NCI-H2227 treated with DMSO at 0.1 percent for 48 hours (cell line): Measurements from ENCODE around the gene ACE.

Source experiments
- DNase-seq: peaks from one replicate; lab custom pipeline; 2025; lab: John Stamatoyannopoulos, UW

ACE gene

DNA sequence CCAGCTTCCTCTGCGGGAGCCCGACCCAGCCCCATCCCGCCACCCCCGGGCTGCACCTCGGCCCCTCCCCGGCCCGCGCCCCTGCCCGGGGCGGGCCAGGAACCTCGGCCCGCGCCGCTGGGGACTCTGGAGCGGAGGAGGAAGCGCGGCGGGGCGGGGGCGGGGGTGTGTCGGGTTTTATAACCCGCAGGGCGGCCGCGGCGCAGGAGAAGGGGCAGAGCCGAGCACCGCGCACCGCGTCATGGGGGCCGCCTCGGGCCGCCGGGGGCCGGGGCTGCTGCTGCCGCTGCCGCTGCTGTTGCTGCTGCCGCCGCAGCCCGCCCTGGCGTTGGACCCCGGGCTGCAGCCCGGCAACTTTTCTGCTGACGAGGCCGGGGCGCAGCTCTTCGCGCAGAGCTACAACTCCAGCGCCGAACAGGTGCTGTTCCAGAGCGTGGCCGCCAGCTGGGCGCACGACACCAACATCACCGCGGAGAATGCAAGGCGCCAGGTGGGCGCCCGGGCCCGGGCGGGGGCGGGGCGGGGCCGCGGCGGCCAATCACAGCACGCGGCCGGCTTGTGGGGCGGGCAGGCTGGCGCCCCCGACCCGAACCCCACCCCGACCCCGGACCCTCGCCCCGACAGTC, at the start of gene ACE:
Gene ACE (plus strand): TSS at position 208 of the 626 bp plus-strand sequence. CDS start 34 bp downstream, at position 242.
- no peak for DNase-seq

DNA sequence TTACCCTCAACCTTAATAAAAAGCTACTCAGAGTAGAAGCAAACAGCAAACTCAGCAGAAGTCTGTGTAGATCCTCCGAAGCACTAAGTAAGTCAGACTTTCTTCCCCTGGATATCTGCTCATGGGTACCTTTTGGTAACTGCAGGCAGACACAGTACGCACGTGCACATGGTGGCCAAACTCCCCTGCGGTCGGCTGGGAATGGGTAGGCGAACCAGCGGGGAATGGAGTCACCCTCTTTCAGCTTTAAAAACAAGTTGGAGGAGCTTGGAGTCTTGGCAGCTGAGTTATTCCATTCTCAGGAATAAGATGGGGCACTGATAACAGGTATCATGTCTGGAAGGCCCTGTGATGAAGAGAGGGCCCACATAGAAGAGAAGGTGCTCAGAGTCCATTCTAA, 47.1 kb upstream of the ACE start:
- DNase-seq: no peak

DNA sequence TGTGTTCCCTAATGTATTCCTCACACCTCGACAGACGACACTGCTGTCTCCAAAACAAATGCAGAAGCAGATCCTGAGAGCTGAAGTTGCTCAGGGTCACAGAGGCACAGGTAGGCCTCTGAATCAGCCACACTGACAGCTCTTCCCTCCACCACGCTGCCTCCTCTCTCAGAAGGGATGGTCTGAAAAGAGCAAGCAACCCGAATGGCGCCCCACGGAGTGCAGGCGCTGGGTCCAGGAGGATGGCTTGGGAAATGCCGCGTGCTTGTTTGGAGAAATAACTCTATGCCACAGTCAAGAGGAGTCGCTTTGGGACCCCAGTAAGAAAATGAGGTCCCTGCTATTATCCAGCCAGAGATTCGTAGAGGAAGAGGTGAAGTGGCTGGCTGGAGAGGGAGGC, 46.6 kb upstream of the ACE start:
- no peak for DNase-seq

DNA sequence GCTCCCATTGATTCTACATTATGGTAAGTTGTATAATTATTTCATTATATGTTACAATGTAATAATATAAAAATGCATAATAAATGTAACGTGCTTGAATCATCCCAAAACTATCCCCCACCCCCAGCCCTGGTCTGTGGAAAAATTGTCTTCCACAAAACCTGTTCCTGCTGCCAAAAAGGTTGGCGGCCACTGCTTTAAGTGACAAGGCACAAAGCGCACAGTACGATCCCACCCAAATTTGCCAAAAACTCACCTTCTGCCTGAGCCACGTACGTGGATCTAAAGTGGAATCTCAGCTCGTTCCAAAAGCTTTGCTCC, 45.3 kb upstream of the ACE start:
- no peak for DNase-seq

DNA sequence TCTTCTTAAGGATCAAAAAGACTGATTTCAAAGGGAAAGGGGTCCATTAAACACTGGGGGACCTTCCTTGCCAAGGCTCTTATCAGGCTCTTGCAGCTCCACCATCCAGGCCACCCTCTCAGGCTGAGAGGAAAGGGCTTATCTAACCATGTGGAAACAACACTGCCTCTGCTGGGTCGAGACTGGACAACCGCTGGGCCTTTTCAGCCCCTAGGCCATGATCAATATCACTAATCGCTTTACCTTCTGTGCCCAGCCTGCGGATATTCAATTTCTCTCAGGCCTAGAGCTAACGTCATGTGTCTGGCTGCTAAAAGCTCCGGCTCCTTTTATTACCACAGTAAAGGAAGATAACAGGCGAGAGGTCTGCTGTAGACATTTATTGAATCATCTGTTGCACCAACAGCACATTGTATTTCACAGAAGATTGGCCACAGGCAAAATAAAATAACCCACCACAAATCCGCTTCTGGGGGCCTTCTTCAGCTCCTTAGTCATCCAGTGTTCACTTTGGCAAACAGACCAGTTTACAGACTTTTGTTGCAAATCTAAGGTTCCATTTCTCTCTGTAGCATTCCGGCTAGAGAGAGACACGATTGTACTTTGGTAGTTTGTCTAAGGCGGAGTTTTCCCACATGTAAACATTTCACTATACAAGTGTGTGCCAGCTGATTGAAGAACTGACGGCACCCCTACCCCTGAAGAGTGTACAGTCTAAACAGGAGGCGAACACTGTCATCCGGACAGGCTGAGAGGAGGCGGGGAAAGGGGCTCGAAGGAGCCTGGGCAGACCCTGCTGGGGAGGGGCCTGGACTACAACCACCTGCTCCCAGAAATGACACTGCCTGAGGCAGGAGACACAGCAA, 44.7 kb upstream of the ACE start:
- DNase-seq: no peak

DNA sequence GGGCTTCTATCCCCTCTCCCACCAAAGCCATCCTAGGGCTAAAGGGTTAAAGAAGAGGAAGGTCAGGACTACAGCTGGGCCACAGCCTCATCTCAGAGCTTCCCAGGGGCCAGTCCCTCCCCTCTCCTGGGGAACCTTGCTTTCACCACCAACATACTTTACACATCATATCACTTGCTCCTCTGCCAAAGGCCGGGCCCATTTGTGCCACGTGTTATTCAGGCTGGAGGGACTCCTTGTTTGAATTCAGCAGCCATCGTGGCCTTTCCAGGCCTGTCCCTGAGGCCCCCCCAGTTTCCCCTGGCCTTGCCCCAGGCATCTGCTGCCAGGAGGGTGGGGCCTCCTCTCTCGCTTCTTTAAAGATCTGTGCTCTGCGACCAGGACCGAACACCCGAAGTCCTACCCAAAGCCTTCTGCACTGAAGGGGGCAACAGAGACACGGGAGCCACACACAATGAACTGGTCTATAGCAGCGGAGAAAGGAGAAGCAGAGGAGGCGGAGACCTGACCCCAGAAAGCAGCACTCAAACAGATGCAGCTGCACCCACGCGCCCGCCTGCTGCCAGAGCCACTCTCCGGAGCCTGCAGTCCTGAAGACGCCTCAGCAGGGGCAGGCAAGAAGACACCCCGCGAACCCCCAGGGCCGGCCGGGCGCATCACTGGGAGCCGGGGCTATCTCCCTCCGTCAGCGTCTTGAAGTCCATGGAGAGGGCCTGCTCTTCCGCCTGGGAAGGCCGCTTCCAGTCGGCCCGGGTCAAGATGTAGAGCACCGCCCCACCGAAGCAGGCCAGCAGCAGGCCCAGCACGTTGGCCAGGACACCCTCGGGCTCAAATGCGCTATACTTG, 42.9 kb upstream of the ACE start:
- DNase-seq: no peak

DNA sequence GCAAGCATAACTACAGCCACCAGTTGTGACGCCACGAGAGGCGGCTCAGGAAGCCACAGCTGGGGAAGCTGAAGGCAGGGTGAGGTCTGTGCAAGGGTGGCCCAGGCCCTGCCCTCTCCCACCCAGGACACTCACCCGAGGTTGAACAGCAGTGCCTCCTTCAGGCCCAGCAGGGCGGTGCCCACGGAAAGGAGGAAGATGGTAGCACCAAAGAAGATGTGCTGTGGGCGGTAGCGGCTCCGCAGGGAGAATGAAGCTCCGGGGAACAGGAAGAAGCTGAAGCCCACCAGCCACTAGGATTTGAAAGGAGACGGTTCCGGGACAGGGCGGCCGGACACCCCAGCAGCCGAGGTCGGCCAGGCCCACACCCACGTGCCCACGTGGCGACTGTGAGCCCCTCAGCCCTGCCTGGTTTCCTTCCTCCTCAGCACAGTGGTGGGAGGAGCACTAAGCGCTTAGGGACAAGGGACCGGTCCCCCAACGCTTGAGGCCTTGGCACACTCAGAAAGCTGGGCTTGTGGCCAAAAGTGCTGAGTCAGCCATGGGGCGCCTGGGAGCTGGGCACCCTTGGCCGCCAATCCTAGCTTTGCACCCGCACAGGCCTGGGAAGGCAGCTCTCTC, 41.8 kb upstream of the ACE start:
- no peak for DNase-seq

DNA sequence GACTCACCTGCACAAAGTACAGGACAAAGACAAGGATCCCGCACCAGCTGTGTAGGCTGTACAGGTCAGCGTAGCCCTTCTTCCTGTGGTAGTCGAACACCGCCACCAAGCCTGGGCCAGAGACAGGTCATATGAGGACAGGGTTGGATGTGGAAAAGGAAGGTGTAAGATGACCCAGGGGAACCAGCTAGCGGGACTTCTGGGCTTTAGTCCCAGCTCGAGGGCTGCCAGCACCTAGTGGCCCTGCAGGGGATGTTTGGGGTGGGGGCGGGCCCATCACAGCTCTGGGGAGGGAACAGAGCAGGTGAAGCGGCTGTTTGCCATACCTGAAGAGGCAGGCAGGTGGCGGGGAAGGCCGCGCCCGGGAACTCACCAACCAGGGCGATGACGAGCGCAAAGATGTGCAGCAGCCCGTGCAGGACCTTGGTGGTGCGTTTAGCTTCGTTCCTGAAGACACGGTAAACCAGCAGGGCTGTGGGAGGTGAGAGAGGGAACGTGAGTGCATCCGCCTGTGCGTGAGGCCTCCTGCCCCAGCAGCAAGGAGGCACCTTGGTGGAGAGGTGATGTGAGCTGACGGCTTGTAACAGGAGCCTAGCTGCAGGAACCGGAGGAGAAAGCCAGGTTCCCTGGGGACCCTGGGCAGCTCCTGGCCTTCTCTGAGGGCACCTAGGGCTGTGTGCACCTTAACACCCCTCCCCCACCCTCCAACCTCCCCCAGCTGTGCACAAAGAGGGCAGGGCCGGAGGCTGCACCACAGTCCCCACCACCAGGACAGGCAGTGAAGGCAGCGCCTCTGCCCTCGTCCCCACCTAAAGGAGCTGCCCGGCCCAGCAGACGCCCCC, 41.0 kb upstream of the ACE start:
- no peak for DNase-seq

DNA sequence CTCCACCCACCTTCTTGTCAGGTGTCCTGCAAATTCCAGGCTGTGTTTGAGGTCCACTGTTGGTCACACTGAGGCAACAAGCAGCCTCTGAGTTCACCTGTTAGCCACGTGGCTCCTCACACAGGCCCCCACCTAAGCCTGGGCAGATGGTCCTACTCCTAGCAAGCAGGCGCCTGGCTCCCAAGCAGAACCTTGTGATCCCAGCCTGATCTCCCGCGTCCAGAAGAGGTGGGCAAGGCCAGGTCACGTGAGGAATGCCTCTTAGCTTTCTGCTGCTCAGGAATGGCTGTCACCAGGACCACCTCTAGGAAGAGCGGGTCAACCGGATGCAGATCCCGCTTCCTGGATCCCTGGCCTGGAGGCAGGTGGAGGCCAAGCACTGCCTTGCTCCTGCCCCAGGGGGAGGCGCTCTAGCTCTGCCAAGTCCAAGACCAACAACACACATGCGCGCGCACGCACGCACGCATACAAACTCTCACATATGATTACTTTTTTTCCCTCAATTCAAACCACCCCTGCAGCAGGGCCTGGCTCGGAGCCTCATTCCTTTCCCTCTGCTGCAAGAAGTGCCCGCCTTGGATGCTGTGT, 40.2 kb upstream of the ACE start:
- DNase-seq: no peak

DNA sequence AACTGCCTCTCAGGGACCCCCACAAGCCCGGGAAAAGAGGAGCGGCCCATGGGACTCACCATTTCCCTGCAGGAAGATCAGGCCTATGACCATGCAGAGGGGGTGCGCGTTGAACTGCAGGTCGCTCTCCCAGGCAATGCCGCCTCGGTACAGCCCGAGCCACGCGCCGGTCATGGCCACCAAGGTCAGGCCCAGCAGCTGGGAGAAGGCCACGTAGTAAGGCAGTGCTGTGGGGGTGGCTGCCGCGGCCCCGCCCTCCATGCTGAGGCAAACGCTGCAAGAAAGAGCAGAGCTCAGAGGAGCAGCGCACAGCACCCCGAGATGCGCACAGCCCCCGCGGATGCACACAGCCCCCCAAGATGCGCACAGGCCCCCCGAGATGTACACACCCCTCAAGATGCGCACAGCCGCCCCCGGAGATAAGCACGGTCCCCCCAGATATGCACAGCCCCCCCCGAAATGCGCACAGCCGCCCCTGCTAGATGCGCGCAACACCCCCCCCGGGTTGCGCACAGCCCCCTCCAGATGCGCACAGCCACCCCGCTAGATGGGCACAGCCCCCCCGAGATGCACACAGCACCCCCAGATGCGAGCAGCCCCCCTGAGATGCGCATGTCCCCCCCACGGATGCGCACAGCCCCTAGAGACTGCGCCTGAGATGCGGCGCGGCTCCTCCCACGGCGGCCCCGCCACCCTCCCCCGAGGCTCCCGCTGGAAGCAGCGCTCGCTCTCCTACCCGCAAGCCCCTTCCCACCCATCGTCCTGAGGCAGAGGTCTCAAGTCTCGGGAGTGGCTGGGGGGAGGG, 39.4 kb upstream of the ACE start:
- DNase-seq: no peak

DNA sequence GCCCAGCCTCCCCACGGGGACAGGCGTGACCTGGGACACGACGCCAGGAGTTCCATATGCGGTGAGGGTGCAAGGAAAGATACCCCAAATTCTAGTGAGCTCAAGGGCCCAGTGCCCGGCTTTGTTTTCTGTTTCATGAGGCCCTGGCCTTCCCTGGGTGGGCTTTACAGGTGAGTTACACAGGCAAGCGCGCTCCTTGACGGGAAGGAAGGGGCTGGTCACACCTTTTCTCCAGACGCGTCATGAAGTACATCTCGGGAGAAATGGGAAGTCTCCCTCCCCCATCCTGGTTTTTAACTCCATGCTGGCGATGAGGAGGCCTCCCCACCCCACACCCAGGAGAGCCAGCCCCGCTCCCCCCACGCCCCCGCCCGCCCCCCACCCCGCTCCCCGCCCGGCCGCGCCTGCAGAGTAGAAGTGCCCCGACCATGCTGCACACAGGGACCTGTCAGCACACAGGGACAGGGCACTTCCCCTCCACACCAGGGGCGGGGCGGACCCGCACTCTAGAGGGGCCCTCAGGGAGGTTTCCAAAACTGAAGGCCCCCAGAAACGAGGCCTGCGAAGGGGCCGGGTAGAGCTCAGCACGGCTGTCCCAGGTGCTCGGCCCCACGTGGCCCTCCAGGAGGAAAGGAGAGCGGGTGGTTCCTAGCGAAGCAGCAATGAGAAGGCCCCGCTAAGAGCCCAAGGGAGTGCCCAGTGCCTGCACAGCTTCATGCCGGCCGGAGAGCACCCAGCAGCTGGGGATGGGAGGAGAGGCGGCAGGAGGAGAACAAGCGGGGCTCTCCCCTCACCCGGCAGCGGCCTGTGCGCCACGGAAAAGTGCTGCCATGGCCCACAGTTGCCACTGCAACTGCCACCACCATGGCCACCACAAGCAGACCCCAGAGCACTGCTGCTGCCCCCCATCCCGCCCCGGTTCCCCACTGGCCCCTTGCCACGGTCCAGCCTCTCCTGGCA, 38.5 kb upstream of the ACE start:
- DNase-seq: no peak

DNA sequence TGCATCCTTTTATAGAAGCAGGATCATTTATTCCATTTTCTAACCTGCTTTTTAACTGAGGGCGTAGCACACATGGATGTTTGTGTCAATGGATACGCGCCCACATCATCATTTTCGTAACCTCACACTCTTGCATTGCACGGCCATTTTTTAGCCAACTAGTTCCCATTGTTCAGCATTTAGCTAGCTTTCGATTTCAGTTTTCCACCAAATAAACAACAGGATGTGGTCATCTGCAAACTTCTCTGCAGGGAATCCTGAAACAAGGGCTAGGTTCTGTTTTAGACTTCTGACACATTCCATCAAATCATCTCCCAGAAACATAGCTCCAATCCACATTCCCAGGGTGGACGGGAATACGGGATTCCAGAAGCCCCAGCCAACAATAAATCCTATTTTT, 37.2 kb upstream of the ACE start:
- DNase-seq: no peak

DNA sequence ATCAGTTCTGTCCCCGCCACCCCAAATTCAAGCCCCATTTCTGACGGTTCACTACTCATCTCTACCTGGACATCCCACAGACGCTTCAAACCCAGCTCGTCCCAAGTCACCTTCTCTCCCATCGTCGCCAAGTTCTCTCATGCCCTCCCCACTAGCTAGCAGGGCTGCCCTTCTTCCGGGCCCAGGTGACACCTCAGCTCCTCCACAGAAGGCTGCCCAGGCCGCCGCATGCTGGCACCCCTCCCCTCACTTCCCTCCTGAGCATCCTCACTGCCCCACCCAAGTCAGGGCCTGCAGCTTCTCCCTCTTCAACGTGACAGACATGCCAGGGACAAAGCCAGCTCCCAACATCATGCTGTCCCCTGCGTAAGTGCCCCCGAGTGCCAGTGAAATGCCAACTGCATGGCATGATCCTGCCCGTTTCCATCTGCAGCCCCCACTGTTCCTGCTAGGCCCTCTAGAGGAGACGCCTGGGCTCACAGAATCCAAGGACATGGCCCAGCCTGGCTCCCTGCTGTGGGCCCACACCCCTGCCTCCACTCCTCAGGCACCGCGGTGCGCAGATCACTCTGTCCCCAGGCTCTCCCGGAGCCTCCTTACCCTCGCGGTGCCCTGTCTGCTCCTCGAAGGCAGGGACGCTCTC, 36.6 kb upstream of the ACE start:
- DNase-seq: no peak

DNA sequence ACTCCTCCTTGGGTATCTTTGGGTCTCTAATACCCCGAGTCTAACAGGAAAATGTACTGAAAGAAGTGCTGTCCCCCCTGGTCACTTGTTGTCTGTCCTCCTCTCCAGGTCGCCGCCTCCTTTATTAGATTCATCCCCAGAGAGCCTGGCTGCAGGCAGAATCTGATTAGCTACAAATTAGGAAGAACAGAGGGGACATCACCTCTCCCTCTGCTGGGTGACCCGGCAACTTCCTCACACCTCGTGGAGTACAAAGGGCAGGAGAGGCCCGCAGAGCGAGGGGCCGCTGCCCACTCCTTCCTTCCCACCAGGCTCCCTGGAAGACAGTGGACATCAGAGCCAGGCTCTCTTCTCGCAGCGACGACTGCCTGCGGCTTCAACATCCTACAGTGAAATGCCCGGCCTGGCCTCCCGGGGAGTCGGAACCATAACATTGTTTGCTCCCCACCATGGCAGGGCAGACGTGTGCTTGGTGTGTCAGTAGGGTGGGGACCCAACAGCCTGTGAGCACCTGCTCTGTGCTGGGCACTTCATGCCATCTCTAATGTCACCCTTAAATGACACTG, 36.0 kb upstream of the ACE start:
- no peak for DNase-seq

DNA sequence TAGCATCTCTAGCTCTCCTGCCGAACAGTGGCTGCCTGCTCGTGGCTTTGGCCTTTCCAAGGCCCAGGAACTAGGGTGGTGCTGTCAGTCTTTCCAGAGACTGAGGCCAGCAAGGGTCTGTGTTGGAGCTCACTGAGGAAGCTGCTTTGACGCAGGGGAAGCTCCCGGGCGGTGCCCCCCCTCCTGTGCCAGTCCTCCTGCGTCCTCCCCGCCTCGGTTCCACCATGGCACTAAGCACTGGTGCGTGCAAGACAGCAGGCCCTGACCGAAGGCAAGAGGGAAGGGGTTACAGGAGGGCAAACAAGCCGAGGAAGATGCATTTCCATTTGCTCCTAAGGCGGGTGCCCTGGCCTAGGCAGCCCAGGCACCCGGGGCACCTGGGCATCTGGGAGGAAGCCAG, 35.2 kb upstream of the ACE start:
- no peak for DNase-seq

DNA sequence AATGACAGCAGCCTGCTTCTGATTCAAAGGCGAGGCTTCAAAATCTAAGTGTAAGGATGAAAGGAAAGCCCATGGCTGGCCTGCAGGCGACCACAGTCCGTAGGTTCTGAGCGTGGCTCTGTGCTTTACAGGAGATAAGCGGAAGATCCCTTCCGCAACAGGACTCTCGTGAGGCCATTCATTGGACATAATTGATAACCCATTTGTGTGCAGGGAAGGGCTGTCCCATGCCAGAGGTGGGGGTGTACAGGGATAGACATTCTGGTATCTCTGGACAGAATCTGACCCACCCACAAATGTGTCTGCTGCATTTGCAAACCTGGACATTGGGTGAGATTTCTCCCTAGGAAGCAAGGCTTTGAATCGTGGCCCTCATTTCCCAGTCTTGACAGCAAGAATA, 34.8 kb upstream of the ACE start:
- no peak for DNase-seq

DNA sequence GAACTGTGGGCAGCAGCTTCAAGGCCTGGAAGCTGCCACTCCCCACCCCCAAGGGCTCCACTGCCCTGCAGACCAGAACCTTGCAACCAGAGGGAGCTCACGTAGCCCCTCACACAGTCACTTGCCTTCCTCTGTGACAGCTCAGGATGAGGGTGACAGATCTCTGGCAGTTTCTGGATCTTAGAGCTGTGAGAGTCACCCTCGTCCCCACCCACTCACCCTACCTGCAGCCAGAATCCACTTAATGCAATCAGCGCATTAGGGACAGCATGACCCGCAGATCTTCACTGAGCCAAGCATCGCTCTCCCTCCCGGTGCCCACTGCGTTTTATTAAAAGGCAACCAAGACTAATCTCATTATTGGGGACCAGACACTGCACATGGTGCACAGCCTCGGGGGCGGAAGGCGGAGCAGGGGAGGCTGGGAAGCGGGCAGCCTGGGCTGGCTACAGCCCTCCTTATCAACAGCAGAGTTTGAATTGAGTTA, 34.3 kb upstream of the ACE start:
- DNase-seq: no peak

DNA sequence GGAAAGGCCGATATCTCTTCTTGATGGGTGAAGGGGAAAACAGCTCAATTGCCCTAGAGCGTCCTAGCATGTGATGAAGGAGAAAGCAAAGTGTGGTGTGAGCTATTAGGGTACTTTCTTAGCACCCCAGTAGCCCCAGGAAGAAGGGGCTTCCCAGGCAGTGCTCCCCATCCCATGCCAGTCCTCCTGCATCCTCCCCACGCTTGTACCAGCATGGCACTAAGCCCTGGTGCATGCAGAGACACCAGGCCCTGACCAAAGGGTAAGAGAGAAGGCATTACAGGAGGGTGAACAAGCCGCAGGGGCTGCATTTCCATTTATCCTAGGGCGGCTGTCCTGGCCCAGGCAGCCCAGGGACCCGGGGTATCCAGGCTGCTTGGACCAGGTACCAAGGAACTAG, 33.8 kb upstream of the ACE start:
- no peak for DNase-seq
